DND-41 (cell line): ENCODE results near the gene RUVBL2.

Source experiments
- EZH2 ChIP-seq: IDR thresholded peaks from 3 replicates; pipeline ENCODE4 v1.6.1; 2012; ENCODE audit warnings: borderline replicate concordance, low read depth, mild to moderate bottlenecking, moderate library complexity, low read length, inconsistent platforms; ENCODE audit not compliant: severe bottlenecking
- TF ChIP-seq, protein P1 (sequence below): IDR thresholded peaks from 2 replicates; pipeline ENCODE4 v1.5.1; 2012; ENCODE audit warnings: borderline replicate concordance, low read length, moderate library complexity, mild to moderate bottlenecking; ENCODE audit not compliant: poor library complexity, severe bottlenecking; ENCODE audit errors: extremely low read depth

DNA sequence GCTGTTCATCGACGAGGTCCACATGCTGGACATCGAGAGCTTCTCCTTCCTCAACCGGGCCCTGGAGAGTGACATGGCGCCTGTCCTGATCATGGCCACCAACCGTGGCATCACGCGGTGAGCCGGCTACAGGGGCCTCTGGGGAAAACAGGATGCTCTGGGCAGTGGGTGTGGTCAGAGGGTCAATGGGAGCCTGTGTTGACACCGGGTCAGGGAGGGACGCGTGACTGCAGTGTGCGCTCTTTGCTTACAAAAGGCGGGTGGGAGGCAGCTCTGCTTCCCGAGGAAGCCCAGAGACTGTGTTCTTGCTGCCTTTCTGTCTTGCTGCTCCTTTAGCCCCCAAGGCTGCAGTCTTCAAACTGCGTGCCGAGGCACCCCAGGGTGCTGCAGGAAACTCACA lies 17.5 kb downstream of the RUVBL2 start:
- TF ChIP-seq, protein P1, sequence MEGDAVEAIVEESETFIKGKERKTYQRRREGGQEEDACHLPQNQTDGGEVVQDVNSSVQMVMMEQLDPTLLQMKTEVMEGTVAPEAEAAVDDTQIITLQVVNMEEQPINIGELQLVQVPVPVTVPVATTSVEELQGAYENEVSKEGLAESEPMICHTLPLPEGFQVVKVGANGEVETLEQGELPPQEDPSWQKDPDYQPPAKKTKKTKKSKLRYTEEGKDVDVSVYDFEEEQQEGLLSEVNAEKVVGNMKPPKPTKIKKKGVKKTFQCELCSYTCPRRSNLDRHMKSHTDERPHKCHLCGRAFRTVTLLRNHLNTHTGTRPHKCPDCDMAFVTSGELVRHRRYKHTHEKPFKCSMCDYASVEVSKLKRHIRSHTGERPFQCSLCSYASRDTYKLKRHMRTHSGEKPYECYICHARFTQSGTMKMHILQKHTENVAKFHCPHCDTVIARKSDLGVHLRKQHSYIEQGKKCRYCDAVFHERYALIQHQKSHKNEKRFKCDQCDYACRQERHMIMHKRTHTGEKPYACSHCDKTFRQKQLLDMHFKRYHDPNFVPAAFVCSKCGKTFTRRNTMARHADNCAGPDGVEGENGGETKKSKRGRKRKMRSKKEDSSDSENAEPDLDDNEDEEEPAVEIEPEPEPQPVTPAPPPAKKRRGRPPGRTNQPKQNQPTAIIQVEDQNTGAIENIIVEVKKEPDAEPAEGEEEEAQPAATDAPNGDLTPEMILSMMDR: no peak
- no peak for TF ChIP-seq EZH2
